Measurements from ENCODE around the gene CCDC9. TPM values are rescaled to one million over a fixed set of nuclear protein-coding genes. Genes with fewer than 3 reads are reported as not detected.
A peak's percentile ranks its signal among the peaks of the same experiment; 100 is the strongest.
"Not testable (repeated sequence)": the region's sequence is repeated elsewhere in the genome, so short reads cannot be mapped to it uniquely, and the experiment has no call there.

The CCDC9 gene
- total RNA-seq, 1 donor from 2014 or later = 2.4 TPM

DNA sequence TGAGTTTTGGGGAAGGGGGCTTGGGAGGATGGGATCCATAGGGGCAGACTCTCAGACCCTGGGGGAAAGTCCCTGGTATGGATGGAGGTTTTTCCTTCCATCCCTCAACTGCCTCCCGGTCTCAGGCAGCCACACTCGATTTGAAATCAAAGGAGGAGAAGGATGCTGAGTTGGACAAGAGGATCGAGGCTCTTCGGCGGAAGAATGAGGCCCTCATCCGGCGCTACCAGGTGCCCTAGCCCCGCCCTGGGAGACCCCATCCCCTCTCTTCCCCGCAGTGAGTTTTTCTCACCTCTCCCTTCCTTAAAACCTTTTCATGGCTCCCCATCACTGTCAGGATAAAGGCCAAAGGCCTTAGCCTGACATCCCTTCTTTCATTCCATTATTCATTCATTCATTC, 2.1 kb downstream of the CCDC9 start:
- FAIRE-seq (no peak), DNase-seq (ENCODE audit: low spot score in 2 of 2) (no peak)

DNA sequence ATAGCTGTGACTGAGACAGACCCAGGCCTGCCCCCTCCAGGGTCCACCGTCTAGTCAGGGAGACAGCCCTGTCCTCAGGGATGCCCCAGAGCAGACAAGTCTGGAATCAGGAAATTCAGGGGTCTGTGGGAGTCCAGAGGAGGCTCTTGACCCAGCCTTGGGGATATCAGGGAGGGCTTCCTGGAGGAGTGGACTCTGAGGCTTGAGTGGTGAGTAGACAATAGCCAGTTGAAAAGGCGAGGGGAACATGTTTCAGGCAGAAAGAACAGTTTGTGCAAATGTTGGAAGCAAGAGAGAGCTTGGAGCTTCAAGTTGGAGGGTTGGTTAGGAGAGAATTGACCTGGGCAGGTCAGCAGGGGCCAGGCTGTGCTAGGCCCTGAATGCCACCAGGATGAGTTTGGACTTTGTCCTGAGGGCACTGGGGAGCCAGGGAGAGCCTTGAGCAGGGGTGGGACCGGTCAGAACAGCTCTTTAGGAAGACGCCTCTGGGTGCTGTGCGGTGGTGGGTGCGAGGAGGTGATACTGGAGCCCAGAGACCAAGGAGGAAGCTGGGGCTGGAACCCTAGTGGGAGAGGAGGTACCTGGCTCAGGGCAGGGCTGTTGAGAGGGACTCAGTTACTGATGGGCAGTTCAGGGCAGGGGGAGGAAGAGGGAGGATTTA, 2.7 kb downstream of the CCDC9 start:
- no peak for DNase-seq (ENCODE audit: low spot score in 2 of 2)
- FAIRE-seq = no peak

DNA sequence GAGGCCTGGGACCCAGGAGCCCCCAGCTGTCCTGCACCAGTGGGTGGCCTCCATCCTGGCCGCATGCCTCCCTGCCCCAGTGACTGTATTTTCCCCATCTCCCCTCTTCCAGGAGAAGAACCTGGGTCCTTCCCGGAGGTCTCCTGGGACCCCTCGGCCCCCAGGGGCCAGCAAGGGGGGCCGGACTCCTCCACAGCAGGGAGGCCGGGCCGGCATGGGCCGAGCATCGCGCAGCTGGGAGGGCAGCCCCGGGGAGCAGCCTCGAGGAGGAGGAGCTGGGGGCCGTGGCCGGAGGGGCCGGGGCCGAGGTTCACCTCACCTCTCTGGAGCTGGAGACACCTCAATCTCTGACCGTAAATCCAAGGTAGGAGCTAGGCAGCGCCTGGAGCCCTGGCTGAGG, 4.2 kb downstream of the CCDC9 start:
- FAIRE-seq = no peak
- no peak for DNase-seq (ENCODE audit: low spot score in 2 of 2)

DNA sequence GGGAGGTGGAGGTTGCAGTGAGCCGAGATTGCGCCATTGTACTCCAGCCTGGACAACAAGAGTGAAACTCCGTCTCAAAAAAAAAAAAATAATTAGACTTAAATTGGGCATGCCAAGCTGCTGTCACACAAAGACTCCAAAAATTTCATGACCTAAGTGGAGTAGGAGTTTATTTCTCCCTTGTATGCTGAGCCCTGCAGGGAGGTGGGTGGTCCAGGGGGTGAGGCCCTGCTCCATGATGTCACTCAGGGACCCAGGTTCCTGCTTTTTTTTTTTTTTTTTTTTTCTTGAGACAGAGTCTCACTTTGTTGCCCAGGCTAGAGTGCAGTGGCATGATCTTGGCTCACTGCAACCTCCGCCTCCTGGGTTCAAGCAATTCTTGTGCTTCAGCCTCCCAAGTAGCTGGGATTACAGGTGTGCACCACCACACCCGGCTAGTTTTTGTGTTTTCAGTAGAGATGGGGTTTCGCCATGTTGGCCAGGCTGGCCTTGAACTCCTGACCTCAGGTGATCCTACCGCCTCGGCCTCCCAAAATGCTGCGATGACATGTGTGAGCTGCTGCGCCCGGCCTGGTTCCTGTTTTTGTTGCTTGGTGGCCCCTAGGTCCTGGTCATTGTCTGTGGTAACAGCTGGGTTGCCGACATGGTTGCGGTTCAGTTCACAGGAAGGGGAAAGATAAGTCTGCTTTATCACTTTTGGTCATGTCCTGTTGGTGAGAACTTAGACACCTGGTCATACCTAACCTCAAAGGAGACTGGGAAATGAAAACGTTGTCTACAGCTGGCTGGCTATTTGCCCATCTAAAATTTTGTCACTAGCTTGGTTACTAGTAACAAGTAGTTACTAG, 5.8 kb downstream of the CCDC9 start:
- FAIRE-seq; DNase-seq (ENCODE audit: low spot score in 2 of 2): not testable (repeated sequence)

DNA sequence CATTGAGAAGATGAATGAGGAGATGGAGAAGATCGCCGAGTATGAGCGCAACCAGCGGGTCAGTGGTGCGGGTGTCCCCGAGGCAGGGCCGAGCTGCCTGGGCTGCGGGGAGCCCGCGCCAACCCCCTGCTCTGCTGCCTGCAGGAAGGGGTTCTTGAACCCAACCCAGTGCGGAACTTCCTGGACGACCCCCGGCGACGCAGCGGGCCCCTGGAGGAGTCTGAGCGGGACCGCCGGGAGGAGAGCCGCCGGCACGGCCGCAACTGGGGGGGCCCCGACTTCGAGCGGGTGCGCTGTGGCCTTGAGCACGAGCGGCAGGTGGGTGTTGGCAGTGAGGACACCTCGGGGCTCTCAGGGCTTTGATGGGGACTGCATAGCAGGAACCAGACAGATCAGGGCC, 8.3 kb downstream of the CCDC9 start:
- DNase-seq (ENCODE audit: low spot score in 2 of 2) = no peak
- no peak for FAIRE-seq

GRCh38 chr19:47266401-47266941, 10.1 kb downstream of the CCDC9 start:
- peak in 1 of 2 donors; percentile 28 for DNase-seq (ENCODE audit: low spot score in 2 of 2)
- no peak for FAIRE-seq

- no peak for FAIRE-seq
- DNase-seq (ENCODE audit: low spot score in 2 of 2) = peak; percentile 73 to 75
These were observed 11.0 kb downstream of the CCDC9 start for GRCh38 chr19:47267350-47267759.

DNA sequence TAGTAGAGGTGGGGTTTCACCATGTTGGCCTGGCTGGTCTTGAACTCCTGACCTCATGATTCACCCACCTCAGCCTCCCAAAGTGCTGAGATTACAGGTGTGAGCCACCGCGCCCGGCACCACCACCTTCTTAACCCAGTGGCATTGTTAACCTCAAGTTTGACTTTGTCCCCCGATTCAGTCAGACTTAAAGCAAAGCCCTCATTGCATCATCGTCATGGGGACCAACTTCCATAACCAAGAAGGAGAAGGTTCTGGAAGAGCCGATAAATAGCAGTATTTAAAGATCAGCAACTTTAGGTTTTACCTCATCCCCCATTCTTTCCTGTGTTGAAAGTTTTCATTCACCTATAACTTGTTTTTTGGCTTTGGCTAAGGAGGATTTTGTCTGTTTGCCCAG, 11.7 kb downstream of the CCDC9 start:
- FAIRE-seq = no peak
- DNase-seq (ENCODE audit: low spot score in 2 of 2) = no peak

DNA sequence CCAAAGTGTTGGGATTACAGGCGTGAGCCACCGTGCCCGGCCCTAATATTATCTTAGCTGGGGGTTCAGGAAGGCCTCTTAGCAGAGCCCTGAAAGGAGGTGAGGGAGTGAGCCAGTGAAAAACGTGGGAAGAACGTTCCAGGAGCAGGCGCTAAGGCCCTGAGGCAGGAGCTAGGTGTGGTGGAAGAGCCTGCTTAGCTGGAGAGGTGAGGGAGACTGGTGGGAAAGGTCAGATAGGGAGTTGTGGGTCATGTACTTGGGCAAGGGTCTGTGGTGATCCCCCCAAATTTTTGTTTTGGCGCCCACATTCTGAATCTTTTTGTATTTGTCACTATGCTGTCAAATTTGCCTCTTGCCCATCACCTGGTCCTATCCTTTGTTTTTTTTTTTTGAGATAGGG, 13.3 kb downstream of the CCDC9 start:
- DNase-seq (ENCODE audit: low spot score in 2 of 2) (no peak), FAIRE-seq (no peak)

- DNase-seq (ENCODE audit: low spot score in 2 of 2) (no peak), FAIRE-seq (no peak)
These were observed 14.1 kb downstream of the CCDC9 start for GRCh38 chr19:47270408-47270807.

DNA sequence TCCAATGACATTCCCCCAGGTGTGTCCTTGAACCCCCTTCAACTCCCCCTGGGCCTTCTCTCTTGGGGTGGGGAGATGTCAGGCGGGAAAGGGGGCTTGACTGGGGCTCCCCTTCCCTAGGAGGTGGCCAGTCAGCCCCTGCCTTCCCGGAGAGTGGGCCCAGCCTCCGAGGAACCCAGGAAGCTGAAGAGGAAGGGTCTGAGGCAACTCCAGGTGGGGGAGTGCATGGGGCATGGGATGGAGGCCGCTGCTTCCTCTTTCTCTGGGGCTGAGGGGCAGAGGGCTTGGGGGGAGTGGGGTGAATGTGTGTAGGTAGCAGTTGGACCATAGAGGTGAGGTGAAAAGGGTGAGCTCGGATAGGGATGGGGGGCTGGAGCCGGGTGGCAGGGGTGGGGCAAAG, 15.6 kb downstream of the CCDC9 start:
- DNase-seq (ENCODE audit: low spot score in 2 of 2) (no peak), FAIRE-seq (no peak)

GRCh38 chr19:47272448-47273312, 16.4 kb downstream of the CCDC9 start:
- FAIRE-seq = no peak
- DNase-seq (ENCODE audit: low spot score in 2 of 2) = peak; percentile 50 to 66

- FAIRE-seq (no peak), DNase-seq (ENCODE audit: low spot score in 2 of 2) (peak; percentile 95 to 96)
These were observed 17.2 kb downstream of the CCDC9 start for GRCh38 chr19:47273313-47274070.

- peak; percentile 94 to 95 for DNase-seq (ENCODE audit: low spot score in 2 of 2)
- no peak for FAIRE-seq
These were observed 18.0 kb downstream of the CCDC9 start, which contains the start of gene INAFM1 for GRCh38 chr19:47274071-47274890. INAFM1 (plus strand) TSS chr19:47274885; CDS start chr19:47274920, 35 bp downstream.

DNA sequence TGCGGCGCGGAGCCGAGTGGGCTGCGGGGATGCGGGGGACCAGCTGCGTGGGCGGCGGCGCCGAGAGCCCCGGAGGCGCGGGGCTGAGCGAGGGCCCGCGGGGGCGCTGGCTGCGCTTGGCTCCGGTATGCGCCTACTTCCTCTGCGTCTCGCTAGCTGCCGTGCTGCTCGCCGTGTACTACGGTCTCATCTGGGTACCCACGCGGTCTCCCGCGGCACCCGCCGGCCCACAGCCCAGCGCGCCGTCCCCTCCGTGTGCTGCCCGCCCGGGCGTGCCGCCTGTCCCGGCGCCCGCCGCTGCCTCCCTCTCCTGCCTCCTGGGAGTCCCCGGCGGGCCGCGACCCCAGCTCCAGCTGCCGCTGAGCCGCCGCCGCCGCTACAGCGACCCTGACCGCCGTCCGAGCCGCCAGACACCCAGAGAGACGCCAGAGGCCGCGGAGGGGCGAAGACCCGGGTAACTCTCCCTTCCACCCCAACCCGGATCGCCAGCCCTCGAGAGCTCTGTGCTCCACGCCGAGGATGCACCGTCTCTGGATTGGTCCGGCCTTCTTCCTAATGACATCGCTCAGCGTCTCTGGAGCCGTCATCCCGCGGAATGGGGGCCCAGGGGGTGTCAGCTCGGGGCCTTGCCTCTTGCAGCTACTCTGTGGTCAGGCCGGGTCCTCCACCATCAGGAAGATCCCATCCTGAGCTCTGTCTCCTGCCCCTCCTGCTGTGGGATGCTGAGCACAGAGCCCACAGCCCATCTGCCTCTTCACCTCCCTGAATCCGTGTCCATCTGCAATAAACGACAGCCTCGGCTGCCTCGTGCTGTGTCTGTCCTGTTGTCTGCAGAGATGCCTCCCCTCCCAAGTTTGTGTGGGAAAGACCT, 18.8 kb downstream of the CCDC9 start:
- DNase-seq (ENCODE audit: low spot score in 2 of 2) (peak in 1 of 2 donors; percentile 3), FAIRE-seq (no peak)

DNA sequence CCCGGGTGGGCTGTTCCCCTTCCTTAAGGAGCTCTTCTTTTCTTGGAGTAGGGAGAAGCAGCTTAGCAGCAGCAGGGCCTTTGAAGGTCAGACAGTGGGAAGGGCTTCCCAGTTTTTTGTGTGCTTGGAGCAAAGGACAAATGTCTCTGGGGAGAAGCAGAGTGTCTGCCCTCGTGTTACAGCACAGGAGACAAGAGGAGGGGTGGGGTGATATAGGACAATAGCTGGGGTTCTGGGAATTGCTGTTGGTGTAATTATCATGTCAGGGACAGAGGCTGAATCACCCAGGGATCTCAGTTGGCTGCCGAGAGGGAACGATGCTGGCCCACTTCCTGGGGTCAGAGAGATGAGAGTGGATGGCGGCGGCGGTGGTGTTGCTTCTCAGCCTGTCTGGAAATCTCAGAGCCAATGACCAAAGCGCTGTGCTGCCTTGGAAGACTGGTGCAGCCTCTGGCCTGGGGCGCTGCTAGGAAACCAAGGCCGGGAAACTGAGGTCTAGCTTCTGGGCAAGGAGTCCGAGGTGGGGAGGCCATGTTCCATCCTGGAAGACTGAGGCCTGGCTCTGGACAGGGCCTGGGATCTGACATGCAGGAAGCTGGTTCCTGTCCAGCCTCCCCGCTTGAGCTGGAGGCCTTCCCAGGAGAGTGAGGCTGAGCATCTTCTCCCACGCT, 19.6 kb downstream of the CCDC9 start:
- FAIRE-seq (no peak), DNase-seq (ENCODE audit: low spot score in 2 of 2) (peak in 1 of 2 donors; percentile 19)

GRCh38 chr19:47276513-47276912, 20.2 kb downstream of the CCDC9 start:
- not testable (repeated sequence) for FAIRE-seq; DNase-seq (ENCODE audit: low spot score in 2 of 2)
